ENCODE measurements around the gene CDH4.

The CDH4 gene

GRCh38 chr20:61815176-61815575 lies 563.1 kb downstream of the CDH4 start:
- DNase-seq = no peak

- DNase-seq = no peak
Measured at GRCh38 chr20:61815678-61816077, 563.6 kb downstream of the CDH4 start.

DNA sequence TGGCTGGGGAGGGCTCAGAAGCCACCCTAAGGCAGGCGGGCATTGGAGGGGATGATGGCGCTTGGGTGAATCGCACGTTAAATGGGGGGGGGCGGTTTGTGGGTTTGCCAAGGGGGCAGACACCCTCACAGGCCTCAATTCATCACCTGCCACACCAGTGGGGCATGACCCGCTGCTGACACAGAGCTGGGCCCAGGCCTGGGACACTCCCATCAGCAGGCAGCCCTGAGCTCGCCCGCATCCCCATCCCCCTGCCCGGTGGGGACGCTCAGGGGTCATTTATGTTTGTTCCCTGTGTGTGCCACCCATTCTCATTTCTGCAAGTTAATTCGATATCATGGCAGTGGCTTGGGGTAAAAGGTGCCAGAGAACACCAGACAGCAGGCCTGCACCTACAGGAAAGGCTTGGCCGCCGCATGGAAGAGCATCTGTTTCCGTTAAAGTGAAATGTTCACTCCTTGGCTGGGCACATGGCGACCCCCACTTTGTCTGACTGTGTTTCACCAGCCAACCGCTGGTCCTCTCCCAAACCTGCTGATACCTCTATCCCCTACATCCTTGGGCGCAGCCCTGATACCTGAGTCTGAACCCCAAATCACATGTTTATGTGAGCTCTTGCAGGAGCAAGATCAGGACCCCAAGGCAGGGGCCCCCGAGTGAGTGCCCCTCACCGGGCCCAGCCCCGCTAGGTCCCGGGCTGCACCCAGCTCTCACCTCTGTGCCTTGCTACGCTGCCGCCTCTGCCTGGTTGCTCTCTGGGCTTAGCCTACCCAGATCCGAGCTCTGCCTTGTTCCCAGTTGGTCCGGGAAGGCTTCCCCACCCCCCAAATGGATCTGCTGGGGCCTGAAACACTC lies 564.8 kb downstream of the CDH4 start:
- DNase-seq = no peak

- no peak for DNase-seq
Measured at GRCh38 chr20:61817575-61817974, 565.5 kb downstream of the CDH4 start.

DNA sequence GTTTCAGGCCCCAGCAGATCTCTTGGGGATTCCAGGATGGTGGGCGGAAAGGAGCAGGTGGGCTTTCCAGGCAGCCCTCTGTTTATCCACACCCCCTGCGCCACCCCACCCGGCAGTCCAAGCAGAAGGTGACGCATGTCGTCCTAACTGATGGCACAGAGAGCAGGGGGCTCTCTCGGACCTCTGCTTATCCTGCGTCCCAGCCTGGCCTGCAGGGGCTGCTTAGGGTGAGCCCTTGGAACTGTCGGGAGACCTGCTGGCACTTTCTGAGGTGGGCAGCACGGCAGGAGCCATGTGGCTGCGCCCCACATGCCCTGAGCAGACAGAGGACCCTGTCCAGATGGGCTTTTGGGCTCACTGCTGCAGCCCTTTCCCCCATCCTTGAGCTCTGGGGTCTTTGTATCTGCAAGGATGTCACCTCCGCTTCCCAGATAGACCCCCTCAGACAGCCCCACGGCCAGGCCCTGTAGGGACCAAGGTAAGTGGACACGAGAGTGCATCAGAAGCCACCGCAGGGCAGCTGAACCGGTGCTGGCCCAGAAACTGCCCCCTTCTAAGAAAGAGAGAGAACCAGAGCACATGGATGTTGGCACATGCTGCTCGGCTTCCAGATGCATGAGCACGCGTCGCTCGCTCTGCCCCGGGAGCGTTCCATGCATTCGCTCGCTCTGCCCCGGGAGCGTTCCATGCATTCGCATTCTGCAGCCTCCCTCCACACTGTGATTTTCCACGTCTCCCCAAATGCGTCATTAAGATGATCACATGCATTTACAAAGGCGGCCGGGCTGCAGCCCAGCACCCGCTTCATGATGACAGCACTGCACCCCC lies 566.9 kb downstream of the CDH4 start:
- DNase-seq = no peak

DNA sequence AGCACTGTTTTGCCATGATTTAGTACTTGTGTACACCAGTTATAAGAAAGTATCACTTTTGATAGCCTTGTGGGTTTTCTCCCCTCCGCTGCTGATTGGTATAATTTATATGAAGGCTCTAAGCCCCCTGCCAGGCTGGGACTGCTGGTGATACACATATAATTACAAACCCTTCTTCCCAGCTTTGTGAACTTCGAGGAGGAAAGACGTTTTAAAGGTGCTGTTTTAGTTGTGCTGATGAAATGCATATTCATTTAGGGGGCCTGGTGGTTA lies 567.4 kb downstream of the CDH4 start:
- DNase-seq = no peak

GRCh38 chr20:61819921-61820825 lies 568.1 kb downstream of the CDH4 start:
- no peak for DNase-seq

DNA sequence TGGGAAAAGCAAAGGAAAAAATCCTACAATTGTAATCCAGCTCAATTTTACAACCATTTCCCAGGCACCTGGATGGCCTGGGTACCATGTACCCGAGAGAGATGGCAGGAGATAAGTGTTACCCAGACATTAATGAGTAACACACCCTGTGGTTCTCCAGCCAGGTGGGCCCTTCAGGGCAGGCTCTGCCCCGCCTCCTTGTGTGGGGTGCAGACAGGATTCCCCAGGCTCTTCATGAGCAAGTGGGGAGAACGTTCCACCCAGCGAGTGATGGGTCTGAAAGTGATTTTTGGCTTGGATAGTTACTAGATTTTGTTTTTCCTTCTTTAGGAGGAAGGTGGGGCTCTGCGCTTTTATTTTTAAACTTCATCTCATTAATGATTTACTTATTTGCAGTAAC lies 569.7 kb downstream of the CDH4 start:
- no peak for DNase-seq

GRCh38 chr20:61822396-61822795 lies 570.3 kb downstream of the CDH4 start:
- no peak for DNase-seq

GRCh38 chr20:61823242-61823641 lies 571.2 kb downstream of the CDH4 start:
- no peak for DNase-seq

- no peak for DNase-seq
Measured at GRCh38 chr20:61828891-61829290, 576.8 kb downstream of the CDH4 start.

GRCh38 chr20:61829526-61829925 lies 577.5 kb downstream of the CDH4 start:
- no peak for DNase-seq

GRCh38 chr20:61830241-61830930 lies 578.3 kb downstream of the CDH4 start:
- DNase-seq = no peak

- no peak for DNase-seq
Measured at GRCh38 chr20:61830991-61831390, 578.9 kb downstream of the CDH4 start.

DNA sequence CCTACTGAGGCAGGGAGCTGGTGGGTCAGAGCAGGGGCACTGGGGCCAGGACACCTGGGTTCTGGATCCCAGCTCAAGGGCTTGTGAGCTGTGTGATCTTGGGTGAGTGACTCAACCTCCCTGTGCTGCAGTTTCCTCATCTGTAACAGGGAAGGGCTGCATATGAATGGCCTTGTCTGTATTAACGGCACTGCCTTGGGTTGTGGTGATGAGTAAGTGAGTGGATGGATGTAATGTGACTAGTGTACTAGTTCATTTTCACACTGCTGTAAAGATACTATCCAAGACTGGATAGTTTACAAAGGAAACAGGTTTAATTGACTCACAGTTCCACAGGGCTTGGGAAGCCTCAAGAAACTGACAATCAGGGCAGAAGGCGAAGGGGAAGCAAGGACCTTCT lies 580.1 kb downstream of the CDH4 start:
- DNase-seq = no peak

- DNase-seq = no peak
Measured at GRCh38 chr20:61833807-61834610, 581.9 kb downstream of the CDH4 start.

DNA sequence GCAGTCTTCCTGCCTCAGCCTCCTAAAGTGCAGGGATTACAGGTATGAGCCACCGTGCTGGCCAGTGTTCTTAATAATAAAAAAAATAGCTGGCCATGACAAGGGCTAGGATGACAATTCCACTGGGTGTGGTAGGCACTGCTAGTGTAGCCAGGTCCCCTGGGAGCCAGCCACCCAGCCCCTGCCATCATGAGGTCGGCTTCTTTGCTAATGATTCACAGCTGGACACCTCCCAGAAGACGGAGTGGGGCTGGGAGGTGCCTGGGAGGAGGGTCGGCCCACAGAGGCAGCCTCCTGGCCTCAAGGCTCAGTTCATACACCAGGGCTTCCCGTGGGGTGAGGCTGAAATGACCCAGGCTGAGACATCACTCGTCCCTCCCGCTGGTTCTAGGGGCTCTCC lies 583.2 kb downstream of the CDH4 start:
- DNase-seq = no peak

DNA sequence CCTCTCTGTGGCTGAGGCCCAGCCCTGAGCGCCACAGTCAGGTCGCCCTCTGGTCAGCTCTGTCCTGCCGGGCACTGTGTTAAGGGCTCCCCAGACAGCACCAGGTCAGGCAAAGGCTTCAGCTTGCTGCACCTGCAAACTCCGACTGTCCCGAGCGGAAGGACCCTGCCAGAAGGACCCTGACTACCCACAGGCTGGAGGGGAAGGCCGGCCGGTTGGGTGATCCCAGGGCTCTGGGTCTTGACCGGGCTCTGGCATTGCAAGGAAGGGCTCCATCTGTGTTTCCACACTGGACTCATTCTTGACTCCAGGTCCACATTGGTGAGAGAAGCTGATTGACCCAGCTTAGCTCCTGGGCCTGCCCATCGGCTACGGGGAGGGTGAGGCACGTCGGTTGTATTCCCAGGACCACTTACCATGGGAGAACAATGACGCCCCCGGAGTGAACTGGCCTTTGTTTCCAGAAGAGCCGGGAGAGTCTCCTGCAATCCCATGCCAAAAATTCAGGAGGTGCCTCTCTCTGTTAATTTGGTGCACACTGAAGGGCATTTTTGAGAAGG lies 583.8 kb downstream of the CDH4 start:
- no peak for DNase-seq

GRCh38 chr20:61837200-61837599 lies 585.1 kb downstream of the CDH4 start:
- DNase-seq = no peak

GRCh38 chr20:61839223-61839911 lies 587.3 kb downstream of the CDH4 start:
- no peak for DNase-seq
